Endometrial microvascular endothelial cells (primary cell): Measurements from ENCODE around the gene PPA2. TPM values are rescaled to one million over a fixed set of nuclear protein-coding genes. Genes with fewer than 3 reads are reported as not detected.
"Not testable (repeated sequence)": the region's sequence is repeated elsewhere in the genome, so short reads cannot be mapped to it uniquely, and the experiment has no call there.

Experiments used
- in situ Hi-C: cut with HindIII; loops from 2 replicates; pipeline ENCODE4 v1.10.0; 2017; ENCODE audit warnings: low sequenced_read_pairs, low pct_unique_long_range_greater_than_20kb; ENCODE audit errors: inconsistent ontology term
- total RNA-seq: library from RNA; depleted of rRNA; stranded (reverse); fragments of >200 nt; gene quantifications from one replicate; pipeline ENCODE4 v1.2.3, GENCODE V29; 2015; ENCODE audit errors: inconsistent ontology term

Gene PPA2
- total RNA-seq = 53.7 TPM

GRCh38 chr4:105473324-105474098 lies at the start of gene PPA2:
TSS of gene PPA2 (minus strand) at chr4:105474062. CDS start at chr4:105474050, 12 bp downstream.
- in situ Hi-C loops = no loop called here

DNA sequence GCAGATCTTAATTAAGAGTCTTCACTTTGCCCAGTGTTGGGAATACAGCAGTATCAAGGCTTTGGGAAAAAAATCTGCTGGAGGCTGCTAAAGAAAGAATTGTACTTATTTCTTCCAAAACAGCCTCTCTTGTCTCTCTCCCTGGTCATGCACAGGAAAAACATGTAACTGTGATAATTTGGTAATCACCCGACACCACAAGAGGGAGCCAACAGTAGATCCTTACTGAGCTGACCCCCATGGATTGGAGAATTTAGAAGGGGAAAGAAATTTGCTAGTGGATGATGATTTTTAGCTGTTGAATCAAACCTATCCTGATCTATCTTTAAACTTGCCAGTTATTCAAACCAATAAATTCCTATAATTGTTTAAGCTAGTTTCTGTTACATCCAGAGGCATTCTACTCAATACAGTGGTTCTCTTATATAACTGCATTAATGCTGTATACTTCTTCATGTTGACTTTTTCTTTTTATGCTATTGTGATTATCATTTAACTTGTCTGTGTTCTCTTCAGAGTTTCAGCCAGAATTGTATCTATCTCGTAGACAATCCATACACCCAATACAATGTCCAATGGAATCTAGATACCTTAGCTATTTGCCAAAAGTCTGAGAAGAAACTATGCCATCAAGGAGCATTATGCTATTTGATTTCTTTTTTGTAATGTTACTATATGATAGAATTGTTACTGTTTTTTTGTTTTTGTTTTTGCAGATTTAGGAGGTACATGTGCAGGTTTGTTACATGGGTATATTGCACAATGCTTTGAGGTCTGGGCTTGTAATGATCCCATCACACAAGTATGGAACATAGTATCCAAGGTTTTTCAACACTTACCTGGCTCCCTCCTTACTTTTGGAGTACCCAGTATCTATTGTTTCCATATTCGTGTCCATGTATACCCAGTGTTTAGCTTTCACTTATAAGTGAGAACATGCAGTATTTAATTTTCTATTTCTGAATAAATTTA lies 47.2 kb upstream of the PPA2 start:
- in situ Hi-C loops = no loop called here

DNA sequence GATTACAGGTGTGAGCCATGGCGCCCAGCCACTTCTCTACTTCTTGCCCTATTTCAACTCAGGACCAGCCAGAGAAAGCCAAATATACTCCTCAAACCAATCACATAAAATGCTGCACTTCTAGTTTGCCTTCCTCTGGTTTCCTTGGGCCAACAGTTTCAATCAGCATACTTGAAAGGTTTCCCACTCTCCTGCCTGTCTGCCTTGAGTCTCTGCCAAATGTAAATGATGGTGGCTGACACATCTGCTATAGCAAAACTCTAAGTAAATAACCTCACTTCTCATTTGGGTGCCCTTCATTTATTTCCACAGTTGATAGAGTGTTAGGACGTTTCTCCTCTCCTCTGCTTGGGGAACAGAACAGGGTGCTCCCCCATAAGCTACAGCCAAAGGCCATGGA lies 36.4 kb upstream of the PPA2 start:
- in situ Hi-C loops = no loop called here

- in situ Hi-C loops = no loop called here
Measured at GRCh38 chr4:105509714-105510113, 35.9 kb upstream of the PPA2 start.

DNA sequence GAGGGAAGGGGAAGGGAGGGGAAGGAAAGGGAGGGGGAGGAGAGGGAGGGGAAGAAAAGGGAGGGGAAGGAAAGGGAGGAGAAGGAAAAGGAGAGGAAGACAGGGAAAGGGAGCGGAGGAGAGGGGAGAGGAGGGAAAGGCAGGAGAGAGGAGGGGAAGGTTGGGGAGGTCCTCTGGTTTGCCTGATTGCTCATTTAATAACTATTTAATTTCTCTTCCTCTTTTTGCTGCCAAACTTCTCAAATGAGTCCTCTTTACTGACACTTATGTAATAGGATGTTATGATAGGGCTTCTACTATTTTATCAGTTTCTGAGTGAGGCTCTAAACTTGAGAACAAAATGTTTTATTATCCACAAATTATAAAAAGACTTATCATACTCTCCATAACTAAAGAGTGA lies 35.4 kb upstream of the PPA2 start:
- in situ Hi-C loops = no loop called here

DNA sequence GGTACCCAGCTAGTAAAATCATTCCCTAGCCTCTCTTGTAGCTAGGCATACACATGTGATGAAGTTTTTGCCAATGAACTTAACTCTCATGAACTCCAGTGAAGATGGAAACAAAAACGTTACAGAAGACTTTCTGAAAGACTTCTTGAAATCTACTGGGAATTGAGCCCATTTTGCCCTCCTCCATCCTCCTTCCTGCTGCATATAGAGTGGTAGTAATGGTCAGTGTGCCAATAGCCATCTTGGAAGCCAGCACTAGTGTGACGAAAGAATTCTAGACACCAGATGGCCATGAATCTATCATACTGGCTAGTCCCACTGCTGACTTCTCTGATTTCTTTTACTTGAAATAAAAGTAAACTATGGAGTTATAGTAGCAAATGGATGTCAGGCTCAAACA lies 30.9 kb upstream of the PPA2 start:
- in situ Hi-C loops = no loop called here

- in situ Hi-C loops = no loop called here
Measured at GRCh38 chr4:105503484-105503883, 29.6 kb upstream of the PPA2 start.

DNA sequence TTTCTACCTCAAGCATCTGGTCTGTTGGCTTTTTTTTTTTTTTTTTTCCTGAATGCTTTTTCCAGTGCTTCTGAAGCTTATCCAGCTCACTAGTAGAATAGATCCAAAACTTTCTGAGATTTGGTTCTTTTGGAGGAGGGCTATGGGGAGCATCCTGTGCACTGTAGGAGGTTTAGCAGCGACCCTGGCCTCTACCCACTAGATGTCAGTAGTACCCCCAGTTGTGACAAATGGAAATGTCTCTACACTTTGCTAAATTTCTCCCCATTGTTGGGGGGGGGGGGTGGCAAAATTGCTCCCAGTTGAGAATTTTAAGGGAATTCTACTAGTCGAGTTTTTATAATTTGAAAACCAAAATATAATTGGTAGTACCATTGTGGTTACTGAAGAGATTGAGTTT lies 23.0 kb upstream of the PPA2 start:
- in situ Hi-C loops = no loop called here

DNA sequence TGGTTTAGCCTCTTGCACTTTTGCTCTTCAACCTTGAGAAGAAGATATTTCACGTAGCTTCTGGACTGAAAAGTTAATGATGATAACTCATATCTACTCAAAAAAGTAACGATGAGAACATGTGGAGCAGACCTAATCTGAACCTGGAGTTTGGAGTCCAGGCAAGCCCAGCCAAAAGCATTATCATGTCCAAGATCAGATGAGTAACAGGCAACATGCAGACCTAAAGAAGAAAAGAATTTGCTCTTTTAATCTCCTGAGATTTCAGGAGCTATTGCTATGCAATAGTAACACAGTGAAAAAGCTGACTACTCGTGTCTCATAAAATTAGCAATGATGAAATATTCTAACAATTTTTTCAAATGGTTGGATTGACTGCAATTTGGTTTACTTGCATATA lies 21.8 kb upstream of the PPA2 start:
- in situ Hi-C loops = no loop called here

DNA sequence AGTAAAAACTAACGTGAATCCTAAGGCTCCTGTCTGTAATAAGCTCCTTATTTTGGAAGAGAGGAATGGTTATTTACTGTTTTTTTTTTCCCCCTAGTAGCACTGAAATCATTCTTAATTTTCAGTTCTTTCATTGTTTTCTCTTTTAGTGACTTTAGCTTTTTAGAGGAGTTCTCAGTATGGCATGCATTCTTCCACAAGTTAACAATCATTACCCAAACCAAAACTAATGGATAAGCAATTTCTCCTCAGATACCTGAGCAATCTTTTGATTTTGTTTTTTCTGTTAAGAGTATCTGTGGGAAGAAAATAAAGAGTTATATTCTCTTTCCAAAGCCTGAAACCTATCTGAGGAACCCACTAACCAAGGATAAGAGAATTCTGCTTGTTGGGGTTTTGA lies 16.7 kb upstream of the PPA2 start:
- in situ Hi-C loops = no loop called here

DNA sequence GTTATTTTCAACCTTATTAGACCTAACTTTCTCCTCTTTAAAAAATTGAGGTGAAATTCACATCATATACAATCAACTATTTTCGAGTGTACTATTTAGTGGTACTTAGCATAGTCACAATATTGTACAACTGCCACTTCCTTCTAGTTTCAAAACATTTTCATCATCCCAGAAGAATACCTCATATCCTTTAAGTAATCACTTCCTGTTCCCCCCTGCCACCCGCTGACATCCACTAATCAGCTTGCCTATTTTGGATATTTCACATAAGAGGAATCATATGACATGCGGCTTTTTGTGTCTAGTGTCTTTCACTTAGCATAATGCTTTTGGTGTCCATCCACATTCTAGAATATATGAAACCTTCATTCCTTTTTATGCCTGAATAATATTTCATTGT lies 10.0 kb upstream of the PPA2 start:
- in situ Hi-C loops = no loop called here

- in situ Hi-C loops = no loop called here
Measured at GRCh38 chr4:105474099-105474518, 247 bp upstream of the PPA2 start.

DNA sequence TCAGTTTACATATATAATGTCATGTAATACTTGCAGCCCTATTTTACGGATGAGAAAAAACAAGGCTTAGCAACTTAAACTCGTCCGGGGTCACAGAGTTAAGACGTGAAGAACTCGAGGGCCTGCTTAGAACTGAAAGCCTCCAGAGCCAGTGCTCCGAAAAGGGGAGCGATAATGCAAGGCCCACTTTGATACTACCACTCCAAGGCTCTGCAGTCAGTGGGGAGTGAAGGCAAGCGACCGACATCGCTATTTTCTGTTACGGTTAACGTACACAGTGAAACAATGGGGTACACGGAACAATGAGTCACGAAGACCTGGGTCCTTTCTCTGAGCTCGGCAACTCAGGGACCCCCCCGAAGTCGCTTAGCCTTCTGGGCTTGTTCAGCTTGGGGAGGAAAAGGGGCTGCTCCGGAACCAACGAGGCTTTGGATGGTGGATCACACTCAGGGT lies 965 bp downstream of the PPA2 start:
- in situ Hi-C loops = no loop called here

- in situ Hi-C loops = no loop called here
Measured at GRCh38 chr4:105471566-105472176, 2.2 kb downstream of the PPA2 start.

DNA sequence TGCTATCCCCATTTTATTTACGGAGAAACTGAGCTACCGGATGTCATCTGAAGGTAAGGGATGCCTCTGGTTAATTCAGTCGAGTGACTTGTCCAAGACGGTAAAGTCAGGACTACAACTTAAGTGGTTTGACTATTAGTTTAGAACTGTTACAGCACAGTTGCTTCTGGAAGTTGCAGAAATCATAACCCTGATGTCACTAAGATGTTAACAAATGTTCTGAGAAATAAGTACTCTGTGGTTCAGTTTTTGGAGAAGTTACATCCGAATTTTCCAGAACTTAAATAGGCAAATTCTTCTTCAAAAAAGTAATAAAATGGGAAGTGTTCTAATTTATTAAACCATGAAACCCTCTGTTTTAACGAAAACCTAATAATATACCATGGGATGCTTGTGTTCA lies 3.1 kb downstream of the PPA2 start:
- in situ Hi-C loops = no loop called here

DNA sequence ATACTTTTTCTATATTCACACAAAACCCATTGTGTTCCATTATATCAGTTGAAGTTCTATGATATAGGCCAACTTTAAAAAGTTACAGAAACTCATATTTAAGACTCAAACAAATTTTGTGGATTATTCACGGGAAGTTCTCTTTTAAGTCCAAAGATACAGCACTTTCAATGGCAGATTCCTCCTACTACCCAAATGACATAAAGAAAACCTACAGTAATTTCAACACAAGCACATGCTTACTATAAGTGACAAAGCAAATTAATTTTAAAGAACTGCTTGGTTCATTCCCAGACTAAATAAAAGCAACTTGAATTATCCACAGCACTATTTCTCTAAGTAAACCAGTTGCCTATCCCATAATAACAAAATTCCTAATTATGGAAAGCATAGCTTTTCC lies 4.1 kb downstream of the PPA2 start:
- in situ Hi-C loops = no loop called here

DNA sequence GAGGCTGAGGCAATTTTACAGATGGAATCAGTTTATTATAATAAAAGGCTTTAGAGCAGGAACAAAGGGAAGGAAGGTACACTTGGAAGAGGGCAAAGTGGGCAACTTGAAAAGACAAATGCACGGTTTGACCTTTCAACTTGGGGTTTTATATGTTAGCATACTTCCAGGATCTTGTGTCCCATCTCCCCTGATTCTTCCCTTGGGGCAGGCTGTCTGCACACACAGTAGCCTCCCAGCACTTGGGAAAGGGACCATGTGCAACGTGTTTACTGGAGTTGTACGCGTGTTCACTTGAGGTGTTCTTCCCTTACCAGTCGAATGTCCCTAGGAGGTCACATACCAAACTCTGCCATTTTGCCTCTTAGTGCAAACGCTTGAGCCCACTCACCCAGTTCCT lies 7.3 kb downstream of the PPA2 start:
- in situ Hi-C loops = no loop called here

GRCh38 chr4:105464563-105464962 lies 9.3 kb downstream of the PPA2 start:
- in situ Hi-C loops = not testable (repeated sequence)

DNA sequence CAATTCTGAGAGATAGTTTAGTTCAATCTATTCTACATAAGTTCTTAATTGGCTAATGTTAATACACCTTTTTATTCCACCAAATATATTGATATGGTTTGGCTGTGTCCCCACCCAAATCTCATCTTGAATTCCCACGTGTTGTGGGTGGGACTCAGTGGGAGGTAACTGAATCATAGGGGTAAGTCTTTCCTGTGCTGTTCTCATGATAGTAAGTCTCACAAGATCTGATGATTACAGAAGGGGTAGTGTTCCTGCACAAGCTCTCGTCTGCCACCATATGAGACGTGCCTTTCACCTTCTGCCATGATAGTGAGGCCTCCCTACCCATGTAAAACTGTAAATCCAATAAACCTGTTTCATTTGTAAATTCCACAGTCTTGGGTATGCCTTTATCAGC lies 11.3 kb downstream of the PPA2 start:
- in situ Hi-C loops = no loop called here
